Measurements from ENCODE around the gene AKAP8L.
A peak's percentile ranks its signal among the peaks of the same experiment; 100 is the strongest.

Gene AKAP8L

GRCh38 chr19:15381429-15381828 is 37.4 kb downstream of the AKAP8L start:
- H3K4me2 ChIP-seq (ENCODE audit: low read length): no peak overlapping the region
- no peaks in the 10 kb centered on the region for H3K9me3 ChIP-seq (replicated peaks; ENCODE audit: low read length)
- peak overlapping the region; percentile 87 for H3K9ac ChIP-seq (ENCODE audit: low read depth, low read length)
- H3K36me3 ChIP-seq (ENCODE audit: insufficient read depth, low read length): peaks cover 10% of the 10 kb centered on the region
- no peak overlapping the region for H3K4me3 ChIP-seq (ENCODE audit: low read length)
- H3K27me3 ChIP-seq (ENCODE audit: control insufficient read depth, insufficient read depth, low read length): no peaks in the 10 kb centered on the region
- H3K4me1 ChIP-seq (ENCODE audit: control insufficient read depth, insufficient read depth, low read length): peaks cover 29% of the 10 kb centered on the region

- Histone ChIP-seq H3K36me3 (ENCODE audit: insufficient read depth, low read length) (peaks cover 6% of the 10 kb centered on the region), H3K4me3 (ENCODE audit: low read length) (peak overlapping the region; percentile 83), H3K4me1 (ENCODE audit: control insufficient read depth, insufficient read depth, low read length) (peaks cover 37% of the 10 kb centered on the region), H3K9ac (ENCODE audit: low read depth, low read length) (peak overlapping the region; percentile 87), H3K4me2 (ENCODE audit: low read length) (peak overlapping the region; percentile 96), H3K9me3 (replicated peaks; ENCODE audit: low read length) (no peaks in the 10 kb centered on the region), H3K27me3 (ENCODE audit: control insufficient read depth, insufficient read depth, low read length) (no peaks in the 10 kb centered on the region)
Measured at GRCh38 chr19:15379999-15380647, 38.7 kb downstream of the AKAP8L start.

- H3K9ac ChIP-seq (ENCODE audit: low read depth, low read length): peak within 1 kb of the TSS; percentile 99
- no peaks in the 10 kb centered on the region for H3K9me3 ChIP-seq (replicated peaks; ENCODE audit: low read length)
- H3K4me1 ChIP-seq (ENCODE audit: control insufficient read depth, insufficient read depth, low read length): peaks cover 45% of the 10 kb centered on the region
- H3K4me2 ChIP-seq (ENCODE audit: low read length): peak within 1 kb of the TSS; percentile 96
- H3K36me3 ChIP-seq (ENCODE audit: insufficient read depth, low read length): peaks cover 6% of the 10 kb centered on the region
- peak within 1 kb of the TSS; percentile 100 for H3K4me3 ChIP-seq (ENCODE audit: low read length)
- no peaks in the 10 kb centered on the region for H3K27me3 ChIP-seq (ENCODE audit: control insufficient read depth, insufficient read depth, low read length)
Measured at GRCh38 chr19:15379083-15379998, 39.4 kb downstream of the AKAP8L start, which contains the start of gene AKAP8. Gene AKAP8, minus strand, starts transcription at chr19:15379787. Its CDS starts 56 bp downstream, at chr19:15379731.

- Histone ChIP-seq H3K27me3 (ENCODE audit: control insufficient read depth, insufficient read depth, low read length) (no peaks in the 10 kb centered on the region), H3K4me1 (ENCODE audit: control insufficient read depth, insufficient read depth, low read length) (peaks cover 49% of the 10 kb centered on the region), H3K4me3 (ENCODE audit: low read length) (peak overlapping the region; percentile 100)
Measured at GRCh38 chr19:15378534-15379082, 40.2 kb downstream of the AKAP8L start.

GRCh38 chr19:15374796-15375440 is 43.9 kb downstream of the AKAP8L start:
- peak overlapping the region; percentile 75 for H3K4me2 ChIP-seq (ENCODE audit: low read length)
- H3K36me3 ChIP-seq (ENCODE audit: insufficient read depth, low read length): peaks cover 36% of the 10 kb centered on the region
- peak overlapping the region; percentile 42 for H3K4me3 ChIP-seq (ENCODE audit: low read length)
- peaks cover 36% of the 10 kb centered on the region for H3K4me1 ChIP-seq (ENCODE audit: control insufficient read depth, insufficient read depth, low read length)
- no peaks in the 10 kb centered on the region for H3K9me3 ChIP-seq (replicated peaks; ENCODE audit: low read length)
- H3K27me3 ChIP-seq (ENCODE audit: control insufficient read depth, insufficient read depth, low read length): no peaks in the 10 kb centered on the region
- peak overlapping the region; percentile 43 for H3K9ac ChIP-seq (ENCODE audit: low read depth, low read length)

More at GRCh38 chr19:15378534-15379082, 40.2 kb downstream of the AKAP8L start:
- H3K36me3 ChIP-seq (ENCODE audit: insufficient read depth, low read length): peaks cover 6% of the 10 kb centered on the region
- H3K4me2 ChIP-seq (ENCODE audit: low read length): peak overlapping the region; percentile 92
- H3K9me3 ChIP-seq (replicated peaks; ENCODE audit: low read length): no peaks in the 10 kb centered on the region
- peak overlapping the region; percentile 99 for H3K9ac ChIP-seq (ENCODE audit: low read depth, low read length)

GRCh38 chr19:15374105-15374651 is 44.6 kb downstream of the AKAP8L start:
- Histone ChIP-seq H3K9ac (ENCODE audit: low read depth, low read length) (peak overlapping the region; percentile 43), H3K4me2 (ENCODE audit: low read length) (peak overlapping the region; percentile 75), H3K9me3 (replicated peaks; ENCODE audit: low read length) (no peaks in the 10 kb centered on the region), H3K4me3 (ENCODE audit: low read length) (no peak overlapping the region), H3K4me1 (ENCODE audit: control insufficient read depth, insufficient read depth, low read length) (peaks cover 36% of the 10 kb centered on the region), H3K27me3 (ENCODE audit: control insufficient read depth, insufficient read depth, low read length) (no peaks in the 10 kb centered on the region), H3K36me3 (ENCODE audit: insufficient read depth, low read length) (peaks cover 43% of the 10 kb centered on the region)

- H3K9me3 ChIP-seq (replicated peaks; ENCODE audit: low read length): no peaks in the 10 kb centered on the region
- no peak overlapping the region for H3K9ac ChIP-seq (ENCODE audit: low read depth, low read length)
- no peaks in the 10 kb centered on the region for H3K27me3 ChIP-seq (ENCODE audit: control insufficient read depth, insufficient read depth, low read length)
- no peak overlapping the region for H3K4me3 ChIP-seq (ENCODE audit: low read length)
- H3K4me1 ChIP-seq (ENCODE audit: control insufficient read depth, insufficient read depth, low read length): peaks cover 36% of the 10 kb centered on the region
- H3K36me3 ChIP-seq (ENCODE audit: insufficient read depth, low read length): peaks cover 48% of the 10 kb centered on the region
- no peak overlapping the region for H3K4me2 ChIP-seq (ENCODE audit: low read length)
Measured at GRCh38 chr19:15373644-15374043, 45.1 kb downstream of the AKAP8L start.

- H3K9ac ChIP-seq (ENCODE audit: low read depth, low read length): no peak overlapping the region
- peaks cover 56% of the 10 kb centered on the region for H3K36me3 ChIP-seq (ENCODE audit: insufficient read depth, low read length)
- no peak overlapping the region for H3K4me2 ChIP-seq (ENCODE audit: low read length)
- peaks cover 34% of the 10 kb centered on the region for H3K4me1 ChIP-seq (ENCODE audit: control insufficient read depth, insufficient read depth, low read length)
- H3K4me3 ChIP-seq (ENCODE audit: low read length): no peak overlapping the region
- H3K9me3 ChIP-seq (replicated peaks; ENCODE audit: low read length): no peaks in the 10 kb centered on the region
- no peaks in the 10 kb centered on the region for H3K27me3 ChIP-seq (ENCODE audit: control insufficient read depth, insufficient read depth, low read length)
Measured at GRCh38 chr19:15372891-15373301, 45.9 kb downstream of the AKAP8L start.

GRCh38 chr19:15372470-15372869 is 46.3 kb downstream of the AKAP8L start:
- H3K9ac ChIP-seq (ENCODE audit: low read depth, low read length): no peak overlapping the region
- H3K36me3 ChIP-seq (ENCODE audit: insufficient read depth, low read length): peaks cover 60% of the 10 kb centered on the region
- no peaks in the 10 kb centered on the region for H3K27me3 ChIP-seq (ENCODE audit: control insufficient read depth, insufficient read depth, low read length)
- no peak overlapping the region for H3K4me2 ChIP-seq (ENCODE audit: low read length)
- no peak overlapping the region for H3K4me3 ChIP-seq (ENCODE audit: low read length)
- H3K4me1 ChIP-seq (ENCODE audit: control insufficient read depth, insufficient read depth, low read length): peaks cover 30% of the 10 kb centered on the region
- no peaks in the 10 kb centered on the region for H3K9me3 ChIP-seq (replicated peaks; ENCODE audit: low read length)

- peaks cover 65% of the 10 kb centered on the region for H3K36me3 ChIP-seq (ENCODE audit: insufficient read depth, low read length)
Measured at GRCh38 chr19:15371786-15372380, 46.9 kb downstream of the AKAP8L start.

More at GRCh38 chr19:15371786-15372380, 46.9 kb downstream of the AKAP8L start:
- no peak overlapping the region for H3K4me2 ChIP-seq (ENCODE audit: low read length)
- H3K27me3 ChIP-seq (ENCODE audit: control insufficient read depth, insufficient read depth, low read length): no peaks in the 10 kb centered on the region
- H3K4me3 ChIP-seq (ENCODE audit: low read length): no peak overlapping the region
- peaks cover 25% of the 10 kb centered on the region for H3K4me1 ChIP-seq (ENCODE audit: control insufficient read depth, insufficient read depth, low read length)
- H3K9me3 ChIP-seq (replicated peaks; ENCODE audit: low read length): no peaks in the 10 kb centered on the region
- H3K9ac ChIP-seq (ENCODE audit: low read depth, low read length): no peak overlapping the region

Data from skeletal muscle satellite cell (primary cell).